H1 (cell line): ENCODE data around the gene C12orf56. TPM values are rescaled to one million over a fixed set of nuclear protein-coding genes. Genes with fewer than 3 reads are reported as not detected.

Experiments used
- ATF2 ChIP-seq: IDR thresholded peaks from 2 replicates; pipeline ENCODE4 v1.6.1; 2012; ENCODE audit warnings: low read length, inconsistent platforms
- CBX5 ChIP-seq: fragments of 300-800, 300-1000 bp; sonication (generic); IDR thresholded peaks from 2 replicates; pipeline ENCODE4 v1.7.1; 2016; ENCODE audit warnings: antibody characterized with exemption, low read length, low read depth
- CTCF ChIP-seq, 3 experiments: IDR thresholded peaks; 1 replicate in 2 of 3; 2 replicates in 1 of 3; pipeline versions ENCODE4 v1.5.1 to v1.6.1; 2011; ENCODE audit warnings: low read length in 3 of 3, mild to moderate bottlenecking in 3 of 3, inconsistent platforms in 2 of 3, low read depth in 1 of 3, moderate library complexity in 1 of 3; ENCODE audit not compliant: insufficient read depth in 1 of 3; ENCODE audit errors: control extremely low read depth in 1 of 3
- EP300 ChIP-seq, 2 experiments: IDR thresholded peaks; 1 replicate in 1 of 2; 2 replicates in 1 of 2; pipeline ENCODE4 v1.6.1; 2011 to 2012; ENCODE audit warnings: low read depth in 2 of 2, low read length in 2 of 2, mild to moderate bottlenecking in 2 of 2, borderline replicate concordance in 1 of 2, inconsistent platforms in 1 of 2, moderate library complexity in 1 of 2
- EZH2 ChIP-seq: fragments of 200-600 bp; sonication (generic); IDR thresholded peaks from 2 replicates; pipeline ENCODE4 v1.7.1; 2012; ENCODE audit warnings: low read depth, mild to moderate bottlenecking, moderate library complexity, low read length, inconsistent platforms; ENCODE audit not compliant: severe bottlenecking
- JUN ChIP-seq: IDR thresholded peaks from 2 replicates; pipeline ENCODE4 v1.6.1; 2011; ENCODE audit warnings: low read depth, mild to moderate bottlenecking, improper control_type of control experiment, low read length
- PHF8 ChIP-seq: fragments of 200-600 bp; sonication (generic); conservative IDR thresholded peaks from 2 replicates; pipeline ENCODE4 v1.7.1; 2012; ENCODE audit warnings: low read depth, mild to moderate bottlenecking, inconsistent platforms, low read length, moderate library complexity
- POU5F1 ChIP-seq: IDR thresholded peaks from 2 replicates; pipeline ENCODE4 v1.6.1; 2011; ENCODE audit warnings: low read depth, mild to moderate bottlenecking, low read length, moderate library complexity
- SIN3A ChIP-seq, 2 experiments: IDR thresholded peaks in 1 of 2; conservative IDR thresholded peaks in 1 of 2; 2 replicates each; pipeline ENCODE4 v1.6.1; 2011 to 2012; ENCODE audit warnings: low read length in 2 of 2, improper control_type of control experiment in 1 of 2, low read depth in 1 of 2, mild to moderate bottlenecking in 1 of 2
- SP4 ChIP-seq: IDR thresholded peaks from 2 replicates; pipeline ENCODE4 v1.6.1; 2012; ENCODE audit warnings: low read length, inconsistent platforms
- TAF7 ChIP-seq: optimal IDR thresholded peaks from 2 replicates; pipeline ENCODE3; 2011; ENCODE audit warnings: low read depth, mild to moderate bottlenecking, inconsistent platforms, low read length, moderate library complexity, borderline replicate concordance
- USF2 ChIP-seq: IDR thresholded peaks from 2 replicates; pipeline ENCODE4 v1.6.1; 2011; ENCODE audit warnings: low read length, improper control_type of control experiment
- YY1 ChIP-seq: IDR thresholded peaks from 2 replicates; pipeline ENCODE4 v1.6.1; 2011; ENCODE audit warnings: low read depth, mild to moderate bottlenecking, low read length
- polyA plus RNA-seq, 7 experiments: library from polyadenylated mRNA; depleted of rRNA in 3 of 7; stranded (reverse) in 5 of 7; unstranded in 2 of 7; fragments of >200 nt in 5 of 7; fragments of 200-250 nt in 2 of 7; gene quantifications; 1 replicate in 5 of 7; 2 replicates in 1 of 7; 4 replicates in 1 of 7; pipeline versions ENCODE4 v1.2.1 to v1.2.3, GENCODE V29; 2011 to 2013; ENCODE audit warnings: missing spikeins in 2 of 7, mixed read lengths in 2 of 7
- total RNA-seq: library from RNA; stranded (reverse); fragmentation: NEBNext Ultra II Directional; extraction: Animal tissue kit (Norgen Biotek cat#: 25700); gene quantifications from 2 replicates; pipeline ENCODE4 v1.2.1, GENCODE V29; 2021

C12orf56 gene
- total and polyA plus RNA-seq, 2 of the 8 experiments (the other 6 are each of a cell fraction or from before 2014, with no cell fraction given): 1.1 to 2.9 TPM

GRCh38 chr12:64404470-64405256 lies 14.1 kb upstream of the C12orf56 start (continued):
- TF ChIP-seq ATF2: no peak
- no peak for TF ChIP-seq EZH2
- TF ChIP-seq TAF7: peak; percentile 50
- TF ChIP-seq YY1: no peak
- no peak for TF ChIP-seq SP4
- no peak for TF ChIP-seq CTCF (IDR thresholded peaks at IDR 0.05; ENCODE audit: control extremely low read depth in 1 of 3, insufficient read depth in 1 of 3, low read depth in 1 of 3, low read length in 3 of 3)
- TF ChIP-seq POU5F1: no peak
- no peak; a peak in 1 of 4 replicates for TF ChIP-seq SIN3A (conservative IDR thresholded peaks at IDR 0.05 in 1 of 2, IDR thresholded peaks at IDR 0.05 in 1 of 2; ENCODE audit: low read depth in 1 of 2, low read length in 2 of 2)
- TF ChIP-seq CBX5: no peak
- peak; percentile 78 for TF ChIP-seq PHF8
- no peak for TF ChIP-seq JUN
- no peak for TF ChIP-seq USF2
- TF ChIP-seq EP300 (IDR thresholded peaks at IDR 0.05; ENCODE audit: borderline replicate concordance in 1 of 2, low read depth in 2 of 2, low read length in 2 of 2): no peak
